CD8-positive, alpha-beta memory T cell (primary cell): Measurements from ENCODE around the gene PDZRN4. TPM values are rescaled to one million over a fixed set of nuclear protein-coding genes. Genes with fewer than 3 reads are reported as not detected.

Experiments
- CTCF ChIA-PET: fragments of 350-600 bp; sonication (Branson Sonifier 250); formaldehyde crosslinking; loops from one replicate; lab custom pipeline; 2021; ENCODE audit warnings: antibody characterized with exemption; lab: Charles Lee
- POLR2A ChIA-PET: fragments of 350-600 bp; sonication (Branson Sonifier 250); formaldehyde crosslinking; loops from one replicate; lab custom pipeline; 2021; ENCODE audit warnings: antibody characterized with exemption; lab: Charles Lee
- DNase-seq, 5 donors: peaks; one replicate each; pipeline versions ENCODE4 v3.0.0 to v3.0.0-alpha.2; 2020 to 2022; ENCODE audit warnings: mixed read lengths in 1 of 5
- H3K27ac ChIP-seq: one replicate; pipeline ENCODE4 v1.7.0; 2013; ENCODE audit warnings: low read depth, mild to moderate bottlenecking, low read length, moderate library complexity
- H3K27me3 ChIP-seq: 2 replicates; pipeline ENCODE4 v1.7.0; 2013; ENCODE audit warnings: low read length, mild to moderate bottlenecking; ENCODE audit not compliant: insufficient read depth, poor library complexity, severe bottlenecking
- H3K36me3 ChIP-seq: 2 replicates; pipeline ENCODE4 v1.7.0; 2013; ENCODE audit warnings: mild to moderate bottlenecking, low read length, moderate library complexity; ENCODE audit not compliant: insufficient read depth
- H3K4me1 ChIP-seq: 2 replicates; pipeline ENCODE4 v1.7.0; 2013; ENCODE audit warnings: mild to moderate bottlenecking, low read length, moderate library complexity; ENCODE audit not compliant: insufficient read depth
- H3K4me3 ChIP-seq: 2 replicates; pipeline ENCODE4 v1.7.0; 2013; ENCODE audit warnings: mild to moderate bottlenecking, low read length
- H3K9me3 ChIP-seq: 2 replicates; pipeline ENCODE4 v1.7.0; 2013; ENCODE audit warnings: mild to moderate bottlenecking, low read length
- H3K27ac Mint-ChIP-seq, 8 donors: one replicate each; pipeline ENCODE4 v1.8.0; 2020 to 2021; ENCODE audit warnings: mixed read lengths in 8 of 8, mild to moderate bottlenecking in 6 of 8, inconsistent platforms in 3 of 8, moderate library complexity in 3 of 8
- H3K27me3 Mint-ChIP-seq, 2 donors: one replicate each; pipeline ENCODE4 v1.8.0; 2020 to 2021; ENCODE audit warnings: mixed read lengths in 2 of 2, mild to moderate bottlenecking in 1 of 2, moderate library complexity in 1 of 2
- H3K36me3 Mint-ChIP-seq, 3 donors: one replicate each; pipeline ENCODE4 v1.8.0; 2020 to 2021; ENCODE audit warnings: mixed read lengths in 3 of 3, inconsistent platforms in 1 of 3, mild to moderate bottlenecking in 1 of 3
- H3K4me1 Mint-ChIP-seq, 3 donors: one replicate each; pipeline ENCODE4 v1.8.0; 2020 to 2021; ENCODE audit warnings: mixed read lengths in 3 of 3, inconsistent platforms in 1 of 3, mild to moderate bottlenecking in 1 of 3
- H3K4me3 Mint-ChIP-seq, 7 donors: one replicate each; pipeline ENCODE4 v1.8.0; 2020 to 2021; ENCODE audit warnings: mixed read lengths in 7 of 7, mild to moderate bottlenecking in 6 of 7, moderate library complexity in 4 of 7, inconsistent platforms in 2 of 7
- H3K9me3 Mint-ChIP-seq, 5 donors: one replicate each; pipeline ENCODE4 v1.8.0; 2020 to 2022; ENCODE audit warnings: mixed read lengths in 5 of 5, mild to moderate bottlenecking in 3 of 5, moderate library complexity in 2 of 5, inconsistent platforms in 1 of 5
- polyA plus RNA-seq: library from polyadenylated mRNA; unstranded; fragments of 300-500 nt; fragmentation: Illumina TruSeq; gene quantifications from one replicate; pipeline ENCODE4 v1.2.3, GENCODE V29; 2021
- total RNA-seq, 2 experiments: library from RNA; stranded (reverse); gene quantifications; one replicate each; pipeline ENCODE4 v1.2.3, GENCODE V29; 2021

PDZRN4 gene
- total and polyA plus RNA-seq, 3 experiments from 2014 or later = not detected

DNA sequence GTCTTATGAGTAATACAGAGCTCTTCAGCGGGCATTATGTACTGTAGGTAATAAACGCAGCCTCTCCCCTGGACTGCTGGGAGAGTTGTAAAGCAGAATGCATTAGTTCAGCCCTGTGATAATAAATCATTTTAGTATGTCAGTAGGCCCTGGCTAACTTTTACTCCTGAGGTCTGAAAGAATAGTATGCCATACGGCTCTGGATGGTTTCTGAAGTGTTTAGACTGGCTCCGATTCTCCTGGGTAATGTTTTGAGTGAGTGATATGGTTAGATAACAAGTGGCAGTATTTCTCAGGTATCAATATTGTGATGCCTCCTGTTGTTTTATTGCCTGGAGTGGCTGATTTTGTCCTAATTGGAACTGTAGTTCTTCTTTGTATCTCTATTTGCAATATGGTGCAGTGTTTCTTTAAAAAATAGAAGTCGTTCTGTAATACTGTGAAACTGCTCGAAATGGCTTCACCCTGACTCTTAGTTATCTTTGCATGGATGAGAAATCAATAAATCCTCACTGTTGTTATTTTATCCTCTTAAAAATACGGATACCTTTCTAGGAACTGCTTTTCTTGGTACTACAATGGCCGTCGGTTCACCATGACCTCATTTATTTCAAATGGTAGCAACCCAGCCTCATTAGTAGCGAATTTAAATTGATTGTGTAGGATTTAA, 100.2 kb downstream of the PDZRN4 start:
- CTCF ChIA-PET = no interaction called here
- H3K27me3 Mint-ChIP-seq = no peaks in the 10 kb centered on the region
- DNase-seq = no peak

DNA sequence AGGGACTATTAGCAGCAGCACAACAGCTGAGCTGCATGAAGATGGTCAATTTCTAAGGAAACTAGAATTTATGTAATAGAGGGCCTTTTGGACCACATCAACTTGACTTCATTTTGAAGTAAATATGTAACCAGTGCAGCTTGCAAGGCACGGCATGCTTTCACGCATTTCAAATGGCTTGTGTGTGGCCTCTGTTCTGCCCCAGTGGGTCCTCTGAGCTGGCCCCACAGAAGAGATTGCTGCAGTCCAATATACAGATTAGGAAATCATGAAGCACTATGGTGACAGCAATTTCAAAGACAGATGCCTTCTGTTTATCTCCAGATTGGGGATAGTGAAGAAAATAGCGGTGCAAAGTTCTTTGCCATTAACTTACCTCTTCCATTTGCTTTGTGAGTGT, 101.4 kb downstream of the PDZRN4 start:
- Mint-ChIP-seq H3K36me3 (no peaks in the 10 kb centered on the region), H3K27me3 (no peaks in the 10 kb centered on the region), H3K4me1 (no peaks in the 10 kb centered on the region), H3K27ac (no peak overlapping the region), H3K9me3 (peaks cover 0 to 2% (median 0%) of the 10 kb centered on the region in 5 donors), H3K4me3 (no peak overlapping the region)
- Histone ChIP-seq H3K4me3 (no peak overlapping the region), H3K27me3 (no peaks in the 10 kb centered on the region), H3K27ac (no peak overlapping the region), H3K4me1 (no peaks in the 10 kb centered on the region), H3K36me3 (no peaks in the 10 kb centered on the region), H3K9me3 (no peaks in the 10 kb centered on the region)
- ChIA-PET CTCF (no interaction called here), POLR2A (no interaction called here)
- no peak for DNase-seq

More for the DNA sequence above, 100.2 kb downstream of the PDZRN4 start:
- no peak overlapping the region for H3K27ac Mint-ChIP-seq
- Histone ChIP-seq H3K9me3 (no peaks in the 10 kb centered on the region), H3K4me1 (no peaks in the 10 kb centered on the region), H3K36me3 (no peaks in the 10 kb centered on the region), H3K27me3 (no peaks in the 10 kb centered on the region), H3K4me3 (no peak overlapping the region), H3K27ac (no peak overlapping the region)
- no peak overlapping the region for H3K4me3 Mint-ChIP-seq
- no peaks in the 10 kb centered on the region for H3K36me3 Mint-ChIP-seq
- no peaks in the 10 kb centered on the region for H3K4me1 Mint-ChIP-seq
- peaks cover 0 to 2% (median 0%) of the 10 kb centered on the region in 5 donors for H3K9me3 Mint-ChIP-seq
- POLR2A ChIA-PET = no interaction called here

DNA sequence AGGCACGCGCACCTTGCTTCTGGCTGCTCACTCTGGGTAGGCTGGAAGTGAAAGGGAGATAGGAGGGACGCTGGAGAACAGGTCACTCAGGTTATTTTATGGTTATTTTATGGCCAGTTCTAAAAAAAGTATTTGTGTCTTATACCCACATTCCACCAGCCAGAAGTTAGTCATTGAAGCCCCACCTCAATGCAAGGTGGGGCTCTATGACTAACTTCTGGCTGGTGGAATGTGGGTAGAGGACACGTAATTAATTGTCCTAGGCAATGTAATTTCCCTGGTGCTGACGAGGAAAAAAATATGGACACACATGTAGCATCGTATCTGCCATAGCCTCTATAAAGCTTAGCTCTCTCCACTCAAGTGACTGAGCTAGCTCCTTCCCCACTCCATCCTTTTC, 104.9 kb downstream of the PDZRN4 start:
- Histone ChIP-seq H3K27me3 (no peaks in the 10 kb centered on the region), H3K4me1 (no peaks in the 10 kb centered on the region), H3K36me3 (no peaks in the 10 kb centered on the region), H3K9me3 (no peaks in the 10 kb centered on the region), H3K27ac (no peak overlapping the region), H3K4me3 (no peak overlapping the region)
- Mint-ChIP-seq H3K4me1 (no peaks in the 10 kb centered on the region), H3K4me3 (no peak overlapping the region), H3K9me3 (peaks cover 0 to 4% (median 0%) of the 10 kb centered on the region in 5 donors), H3K27me3 (no peaks in the 10 kb centered on the region), H3K36me3 (no peaks in the 10 kb centered on the region), H3K27ac (no peak overlapping the region)
- ChIA-PET CTCF (no interaction called here), POLR2A (no interaction called here)
- DNase-seq = no peak

DNA sequence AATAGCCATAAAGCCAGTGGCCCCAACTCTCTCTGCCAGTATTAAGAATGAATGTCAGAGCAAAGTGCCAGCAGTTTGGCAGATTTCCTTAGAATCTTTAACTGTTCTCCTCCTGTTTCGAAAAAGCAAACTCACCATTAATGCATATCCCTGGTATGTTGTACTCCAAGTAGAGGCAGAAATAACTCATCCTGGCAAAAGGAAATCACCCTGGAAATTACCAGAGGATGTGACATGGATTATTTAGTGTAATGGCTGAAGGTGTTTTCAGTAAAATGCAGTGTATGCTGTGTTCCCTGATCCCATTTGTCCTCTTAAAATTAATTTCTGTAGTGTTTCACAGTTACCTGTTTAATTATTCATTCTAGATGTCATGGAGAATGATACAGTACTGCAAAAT, 105.3 kb downstream of the PDZRN4 start:
- H3K9me3 Mint-ChIP-seq = peaks cover 0 to 4% (median 0%) of the 10 kb centered on the region in 5 donors
- H3K9me3 ChIP-seq = no peaks in the 10 kb centered on the region
- no peaks in the 10 kb centered on the region for H3K27me3 Mint-ChIP-seq
- no peaks in the 10 kb centered on the region for H3K36me3 Mint-ChIP-seq
- ChIA-PET CTCF (no interaction called here), POLR2A (no interaction called here)
- H3K4me1 ChIP-seq = no peaks in the 10 kb centered on the region
- no peak overlapping the region for H3K4me3 Mint-ChIP-seq
- no peak overlapping the region for H3K27ac ChIP-seq
- H3K27ac Mint-ChIP-seq = no peak overlapping the region
- no peaks in the 10 kb centered on the region for H3K4me1 Mint-ChIP-seq
- no peak overlapping the region for H3K4me3 ChIP-seq
- H3K27me3 ChIP-seq = no peaks in the 10 kb centered on the region
- H3K36me3 ChIP-seq = no peaks in the 10 kb centered on the region
- DNase-seq = no peak

DNA sequence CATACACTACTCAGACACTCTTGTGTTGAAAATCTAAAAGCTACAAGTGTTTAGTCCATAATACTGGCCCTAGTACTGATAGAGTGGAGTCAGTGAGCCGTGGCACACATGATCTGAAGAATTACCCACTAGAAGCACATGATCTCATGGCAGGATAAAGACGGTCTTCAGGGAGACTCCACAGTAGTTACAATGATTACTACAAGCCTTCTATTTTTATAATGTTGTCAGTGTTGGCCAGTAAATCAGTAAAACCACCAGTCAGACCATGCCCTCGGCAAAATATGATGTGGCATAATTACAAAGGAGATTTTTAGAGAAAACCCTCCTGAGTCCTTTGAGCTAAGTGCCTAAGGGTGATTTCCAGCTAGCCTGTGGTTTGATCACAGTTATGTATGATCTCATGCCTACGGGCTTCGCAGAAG, 114.9 kb downstream of the PDZRN4 start:
- H3K36me3 Mint-ChIP-seq = no peaks in the 10 kb centered on the region
- ChIA-PET POLR2A (no interaction called here), CTCF (no interaction called here)
- H3K4me1 Mint-ChIP-seq = no peaks in the 10 kb centered on the region
- Histone ChIP-seq H3K27ac (no peak overlapping the region), H3K9me3 (no peaks in the 10 kb centered on the region), H3K36me3 (no peaks in the 10 kb centered on the region), H3K4me3 (no peak overlapping the region), H3K4me1 (no peaks in the 10 kb centered on the region), H3K27me3 (no peaks in the 10 kb centered on the region)
- no peak overlapping the region for H3K27ac Mint-ChIP-seq
- DNase-seq = no peak
- H3K4me3 Mint-ChIP-seq = no peak overlapping the region
- no peaks in the 10 kb centered on the region for H3K27me3 Mint-ChIP-seq
- peaks cover 0 to 3% (median 0%) of the 10 kb centered on the region in 5 donors for H3K9me3 Mint-ChIP-seq

DNA sequence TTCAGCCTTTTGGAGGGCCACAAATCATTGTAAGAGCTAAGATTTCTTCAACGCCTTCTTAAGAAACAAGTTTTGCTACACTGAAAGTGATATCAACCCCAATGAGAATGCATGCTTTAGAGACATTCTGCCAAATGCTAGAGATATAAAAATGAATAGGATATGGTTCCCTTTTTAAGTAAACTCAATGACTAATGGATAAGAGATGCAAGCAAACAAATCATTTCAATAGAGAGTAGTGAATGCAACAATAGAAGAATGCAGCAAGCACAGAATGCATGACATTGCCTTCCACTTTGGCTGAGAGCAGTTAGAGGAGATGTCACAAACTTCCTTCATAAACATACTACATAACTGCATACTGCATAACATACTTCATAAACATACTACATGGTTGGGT, 116.4 kb downstream of the PDZRN4 start:
- H3K27ac Mint-ChIP-seq = no peak overlapping the region
- no peaks in the 10 kb centered on the region for H3K27me3 ChIP-seq
- CTCF ChIA-PET = no interaction called here
- no peak for DNase-seq
- POLR2A ChIA-PET = no interaction called here
- H3K4me3 Mint-ChIP-seq = no peak overlapping the region
- H3K36me3 Mint-ChIP-seq = no peaks in the 10 kb centered on the region
- no peaks in the 10 kb centered on the region for H3K9me3 ChIP-seq
- no peaks in the 10 kb centered on the region for H3K4me1 ChIP-seq
- no peaks in the 10 kb centered on the region for H3K27me3 Mint-ChIP-seq
- H3K9me3 Mint-ChIP-seq = peaks cover 0 to 3% (median 0%) of the 10 kb centered on the region in 5 donors
- no peaks in the 10 kb centered on the region for H3K36me3 ChIP-seq
- no peak overlapping the region for H3K27ac ChIP-seq
- H3K4me3 ChIP-seq = no peak overlapping the region
- H3K4me1 Mint-ChIP-seq = no peaks in the 10 kb centered on the region

DNA sequence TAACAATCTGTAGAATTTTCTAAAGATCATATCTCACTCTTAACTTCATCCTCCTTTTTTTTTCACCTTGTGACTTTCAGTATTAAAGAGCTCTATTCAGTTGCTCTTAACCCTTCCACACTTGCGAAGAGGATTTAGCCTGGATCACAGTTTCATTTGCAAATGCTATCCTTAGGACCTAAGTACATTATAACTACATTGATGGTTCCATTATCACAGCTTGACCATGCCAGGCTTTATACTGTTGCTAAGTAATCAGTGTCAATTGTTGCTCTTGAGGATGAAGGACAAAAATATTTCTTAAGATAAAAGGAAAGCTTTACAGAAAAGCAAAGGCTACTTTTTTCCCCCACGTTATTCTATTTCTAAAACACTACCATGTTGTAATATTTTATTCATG, 122.2 kb downstream of the PDZRN4 start:
- Histone ChIP-seq H3K27me3 (no peaks in the 10 kb centered on the region), H3K4me3 (no peak overlapping the region), H3K9me3 (no peaks in the 10 kb centered on the region), H3K27ac (no peak overlapping the region), H3K36me3 (no peaks in the 10 kb centered on the region), H3K4me1 (no peaks in the 10 kb centered on the region)
- ChIA-PET CTCF (no interaction called here), POLR2A (no interaction called here)
- Mint-ChIP-seq H3K4me1 (no peaks in the 10 kb centered on the region), H3K9me3 (peaks cover 0 to 3% (median 0%) of the 10 kb centered on the region in 5 donors), H3K27ac (no peak overlapping the region), H3K27me3 (no peaks in the 10 kb centered on the region), H3K36me3 (no peaks in the 10 kb centered on the region), H3K4me3 (no peak overlapping the region)
- no peak for DNase-seq

DNA sequence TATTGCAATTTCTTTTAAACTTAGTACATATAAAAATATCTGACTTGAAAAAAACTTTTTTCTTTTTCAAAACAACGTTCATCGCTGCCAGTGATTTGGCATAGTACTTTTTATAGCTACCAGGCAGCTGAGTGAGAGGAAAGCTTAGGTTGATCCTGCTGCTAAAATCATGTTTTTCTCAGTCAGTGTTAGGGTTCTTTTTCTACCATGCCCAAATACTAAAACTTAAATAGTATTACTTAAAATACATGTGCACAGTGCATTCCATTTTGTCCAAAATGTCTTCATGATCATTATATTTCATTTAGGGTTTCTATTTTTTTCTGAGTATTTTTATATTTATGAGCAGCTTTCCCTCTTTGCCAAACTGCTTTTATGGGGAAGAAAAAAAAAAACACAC, 123.8 kb downstream of the PDZRN4 start:
- H3K27me3 Mint-ChIP-seq = no peaks in the 10 kb centered on the region
- no peak for DNase-seq
- ChIA-PET POLR2A (no interaction called here), CTCF (no interaction called here)
- H3K36me3 Mint-ChIP-seq = no peaks in the 10 kb centered on the region
- no peak overlapping the region for H3K27ac ChIP-seq
- no peak overlapping the region for H3K4me3 Mint-ChIP-seq
- H3K4me1 Mint-ChIP-seq = no peaks in the 10 kb centered on the region
- no peak overlapping the region for H3K4me3 ChIP-seq
- no peaks in the 10 kb centered on the region for H3K9me3 ChIP-seq
- no peaks in the 10 kb centered on the region for H3K36me3 ChIP-seq
- no peaks in the 10 kb centered on the region for H3K9me3 Mint-ChIP-seq
- H3K27ac Mint-ChIP-seq = no peak overlapping the region
- no peaks in the 10 kb centered on the region for H3K27me3 ChIP-seq
- H3K4me1 ChIP-seq = no peaks in the 10 kb centered on the region
